GM12892 (cell line): ENCODE data around the gene RAP1GAP2.

Experiments used
- POLR2A ChIP-seq: IDR thresholded peaks from 2 replicates; pipeline ENCODE4 v1.6.1; 2011; ENCODE audit warnings: low read depth, low read length, control low read depth
- POLR2AphosphoS5 ChIP-seq: IDR thresholded peaks from 2 replicates; pipeline ENCODE4 v1.6.1; 2011; ENCODE audit warnings: low read depth, low read length, control low read depth

GRCh38 chr17:2814049-2814448, 17.8 kb downstream of the RAP1GAP2 start:
- TF ChIP-seq POLR2A = no peak
- no peak for TF ChIP-seq POLR2AphosphoS5
